CD1c-positive myeloid dendritic cell (primary cell): Measurements from ENCODE around the gene ZFP28.

Experiments
- DNase-seq: peaks from one replicate; pipeline ENCODE4 v3.0.0-alpha.2; 2016; ENCODE audit errors: extremely low spot score

Gene ZFP28

DNA sequence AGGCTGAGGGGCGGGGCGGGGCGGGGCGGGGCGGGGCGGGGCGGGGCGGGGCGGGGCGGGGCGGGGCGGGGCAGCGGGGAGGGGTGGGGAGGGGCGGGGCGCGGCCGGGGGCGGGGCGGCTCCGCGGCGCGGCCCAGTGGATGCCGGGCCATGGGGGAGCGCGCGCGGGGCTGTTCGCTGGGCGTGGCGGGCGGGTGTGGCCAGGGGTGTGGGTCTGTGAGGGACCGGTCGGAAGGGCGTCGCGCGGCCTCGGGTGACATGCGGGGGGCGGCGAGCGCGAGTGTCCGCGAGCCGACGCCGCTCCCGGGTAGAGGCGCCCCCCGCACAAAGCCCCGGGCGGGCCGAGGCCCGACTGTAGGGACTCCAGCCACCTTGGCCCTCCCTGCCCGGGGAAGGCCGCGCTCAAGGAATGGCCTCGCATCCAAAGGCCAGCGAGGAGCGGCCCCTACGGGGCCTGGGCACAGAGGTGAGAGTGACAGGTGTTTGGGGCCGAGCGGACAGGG lies at the start of gene ZFP28:
Gene ZFP28, plus strand, starts transcription at position 188 of the 503 bp plus-strand sequence. Its CDS starts 71 bp downstream, at position 259.
- no peak for DNase-seq

DNA sequence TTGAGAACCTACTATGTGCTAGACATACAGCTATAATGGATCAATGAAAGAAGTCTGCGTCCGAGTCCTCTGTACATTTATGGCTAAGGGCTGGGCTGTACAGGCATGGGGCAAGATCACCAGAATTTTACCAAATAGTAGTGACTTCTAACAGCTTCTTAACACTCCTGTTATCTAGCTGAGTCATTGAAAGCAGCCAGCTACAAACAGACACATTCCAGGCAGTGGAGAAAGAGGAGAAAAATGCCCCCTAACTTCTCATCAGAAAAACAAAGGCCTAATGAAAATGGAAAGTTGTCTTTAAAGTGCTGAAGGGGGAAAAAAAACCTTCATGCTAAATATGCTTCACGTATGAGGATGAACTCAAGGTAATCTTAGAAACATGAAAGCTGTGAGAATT lies 47.3 kb upstream of the ZFP28 start:
- DNase-seq = no peak

DNA sequence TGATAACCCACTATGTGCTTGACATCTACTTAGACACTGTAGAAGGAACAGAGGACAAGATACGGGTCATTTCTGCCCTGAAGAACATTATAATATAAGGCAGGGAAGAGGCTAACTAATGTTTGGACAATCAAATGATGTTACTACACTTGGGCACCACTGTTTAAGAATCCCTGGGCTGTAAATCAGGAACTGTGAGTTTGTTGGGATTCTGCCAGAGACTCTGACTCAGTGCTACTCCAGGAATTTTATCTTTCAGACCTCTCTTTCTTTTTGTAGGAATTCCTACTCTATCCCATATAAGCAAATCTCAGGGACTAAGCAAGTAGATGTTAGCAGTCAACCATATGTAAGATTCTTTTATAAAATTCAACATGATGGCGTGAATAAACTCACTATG lies 34.2 kb upstream of the ZFP28 start:
- DNase-seq = no peak

GRCh38 chr19:56507446-56508289 lies 31.1 kb upstream of the ZFP28 start, which contains the start of gene ZNF471:
Gene ZNF471, plus strand, starts transcription at chr19:56507855. Its CDS starts 3,717 bp downstream, at chr19:56511572.
- peak; percentile 96 for DNase-seq

DNA sequence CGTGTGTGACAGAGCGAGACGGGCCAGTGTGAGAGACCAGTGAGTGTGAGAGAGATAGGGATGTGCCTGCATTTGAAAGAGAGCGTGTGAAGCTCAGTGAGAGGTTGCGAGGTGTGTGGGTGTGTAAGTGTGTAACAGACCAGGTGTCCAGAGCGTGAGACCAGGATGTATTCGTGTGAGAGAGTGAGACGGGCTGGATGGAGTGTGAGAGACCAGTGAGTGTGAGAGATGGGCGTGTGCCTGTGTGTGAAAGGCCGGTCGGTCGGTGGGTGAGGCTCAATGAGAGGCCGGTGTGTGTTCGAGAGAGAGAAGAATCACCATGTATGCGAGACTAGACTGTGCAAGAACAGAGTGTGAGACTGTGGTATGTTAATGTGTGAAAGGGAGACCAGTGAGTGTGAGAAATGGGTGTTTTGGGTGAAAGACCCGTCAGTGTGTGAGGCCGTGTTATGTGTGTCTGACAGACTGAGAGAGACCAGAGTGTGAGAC lies 30.4 kb upstream of the ZFP28 start:
- no peak for DNase-seq

DNA sequence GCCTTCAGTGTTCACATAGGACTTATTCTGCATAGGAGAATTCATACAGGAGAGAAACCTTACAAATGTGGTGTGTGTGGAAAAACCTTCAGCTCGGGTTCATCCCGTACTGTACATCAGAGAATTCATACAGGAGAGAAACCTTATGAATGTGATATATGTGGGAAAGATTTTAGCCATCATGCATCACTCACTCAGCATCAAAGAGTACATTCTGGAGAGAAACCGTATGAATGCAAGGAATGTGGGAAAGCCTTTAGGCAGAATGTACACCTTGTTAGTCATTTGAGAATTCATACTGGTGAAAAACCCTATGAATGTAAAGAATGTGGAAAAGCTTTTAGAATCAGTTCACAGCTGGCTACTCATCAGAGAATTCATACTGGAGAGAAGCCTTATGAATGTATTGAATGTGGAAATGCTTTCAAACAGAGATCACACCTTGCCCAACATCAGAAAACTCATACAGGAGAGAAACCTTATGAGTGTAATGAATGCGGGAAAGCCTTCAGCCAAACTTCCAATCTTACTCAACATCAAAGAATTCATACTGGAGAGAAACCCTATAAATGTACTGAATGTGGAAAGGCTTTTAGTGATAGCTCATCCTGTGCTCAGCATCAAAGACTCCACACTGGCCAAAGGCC lies 13.4 kb upstream of the ZFP28 start:
- no peak for DNase-seq

DNA sequence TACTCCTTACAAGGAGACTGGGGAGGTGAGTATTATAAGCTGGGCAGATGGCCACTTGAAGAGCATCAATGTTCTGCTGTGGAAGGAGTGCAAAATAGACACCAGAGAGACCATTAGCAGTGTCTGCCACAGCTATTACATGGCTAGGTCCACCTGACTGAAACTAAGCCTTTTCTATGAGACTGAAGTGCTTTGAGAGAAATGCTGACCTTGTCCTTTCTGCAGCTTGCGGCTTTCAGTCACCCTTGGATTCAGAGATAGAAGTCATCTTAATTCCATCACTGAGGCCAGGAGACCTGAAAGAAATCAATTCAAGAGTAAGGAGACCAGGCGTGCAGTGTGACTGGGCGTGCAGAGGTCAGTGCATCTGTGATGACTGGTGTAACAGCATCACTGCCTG lies 1.3 kb upstream of the ZFP28 start:
- DNase-seq = no peak

DNA sequence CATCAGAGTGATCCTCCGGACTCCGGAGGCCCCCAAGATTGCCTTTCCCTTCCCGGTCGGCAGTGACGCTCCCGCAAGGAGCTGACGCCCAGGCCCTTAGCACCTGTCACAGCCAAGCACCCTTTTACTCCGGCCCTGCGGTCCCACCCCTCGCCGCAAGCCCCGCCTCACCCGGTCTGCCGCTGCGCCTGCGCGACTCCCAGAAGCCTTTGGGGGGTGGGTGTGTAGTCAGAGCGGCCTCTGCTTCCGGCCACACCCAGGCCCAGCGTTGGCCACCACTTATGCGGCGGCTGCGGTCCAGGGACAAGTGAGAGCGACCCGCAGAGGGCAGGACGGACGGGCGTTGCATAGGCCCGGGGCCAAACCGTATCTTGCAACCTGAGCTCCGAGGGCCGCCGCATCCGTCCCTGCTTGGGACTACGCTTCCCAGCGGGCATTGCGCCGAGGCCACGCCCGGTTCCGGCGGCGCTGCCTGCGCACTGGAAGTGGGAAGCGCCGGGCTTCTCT lies 441 bp upstream of the ZFP28 start:
- peak; percentile 91 for DNase-seq

- no peak for DNase-seq
These were observed 5.0 kb downstream of the ZFP28 start for GRCh38 chr19:56543776-56544175.

- no peak for DNase-seq
These were observed 8.8 kb downstream of the ZFP28 start for GRCh38 chr19:56547535-56547934.

GRCh38 chr19:56554272-56554869 lies 15.6 kb downstream of the ZFP28 start:
- DNase-seq = no peak

DNA sequence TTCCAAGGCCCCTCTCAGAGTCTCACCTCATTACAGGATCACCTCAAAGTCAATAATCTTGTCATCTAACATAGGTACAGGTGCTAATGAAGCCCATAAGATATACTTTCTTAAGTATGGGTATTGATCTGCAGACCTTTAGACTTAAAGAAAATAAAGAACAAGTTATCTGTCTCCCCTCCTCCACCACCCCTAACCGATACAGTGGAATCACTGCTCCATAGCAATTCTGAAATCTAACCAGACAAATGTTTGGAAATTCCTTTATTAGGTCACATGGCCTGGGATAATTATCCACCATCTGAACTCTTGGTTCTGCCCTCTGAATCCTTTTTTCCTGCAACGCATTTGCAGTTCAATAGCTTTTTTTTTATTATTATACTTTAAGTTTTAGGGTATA lies 24.0 kb downstream of the ZFP28 start:
- DNase-seq = no peak

- DNase-seq = peak; percentile 17
These were observed 28.1 kb downstream of the ZFP28 start for GRCh38 chr19:56566904-56567273.

DNA sequence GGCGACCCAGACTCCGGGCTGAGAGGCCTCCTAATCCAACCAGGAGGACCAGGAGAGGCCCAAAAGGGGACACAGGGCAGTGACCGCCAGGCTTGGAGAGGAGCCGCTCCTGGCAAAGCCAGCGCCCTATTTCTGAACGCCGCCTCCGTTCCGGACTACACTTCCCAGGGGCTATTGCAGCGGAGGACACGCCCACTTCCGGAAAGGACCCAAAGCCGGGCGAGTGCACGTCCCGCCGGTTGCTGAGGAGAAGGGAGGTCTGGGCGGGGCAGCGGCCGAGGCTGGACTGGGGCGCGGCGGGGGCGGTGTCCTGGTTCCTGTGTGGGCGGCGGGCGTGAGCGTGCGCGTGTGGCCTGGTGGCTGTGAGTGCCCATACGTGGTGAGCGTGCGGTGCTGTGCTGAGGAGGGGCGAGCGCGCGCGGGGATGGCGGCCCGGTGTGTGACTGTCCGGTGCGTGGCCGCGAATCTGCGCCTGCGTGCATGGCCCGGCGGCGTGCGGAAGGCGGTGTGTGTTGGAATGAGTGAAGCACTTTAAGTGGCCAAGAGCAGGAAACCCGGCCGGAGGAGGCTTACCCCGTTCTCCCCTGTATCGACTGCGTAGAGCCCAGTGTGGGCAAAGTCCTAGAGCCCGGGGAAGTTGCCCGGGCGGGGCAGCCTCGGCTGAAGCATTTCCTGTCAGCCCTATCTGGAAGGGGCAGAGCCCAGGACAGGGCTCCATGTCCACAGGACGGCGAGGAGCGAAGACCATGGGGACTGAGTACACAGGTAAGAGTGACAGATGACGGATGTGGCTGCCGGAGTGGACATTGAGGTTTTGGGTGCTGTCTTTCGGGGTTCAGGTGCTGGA lies 28.7 kb downstream of the ZFP28 start, which contains the start of gene ZNF470:
Gene ZNF470, plus strand, starts transcription at position 195 of the 847 bp plus-strand sequence. CDS start 2,844 bp downstream, outside the sequence.
- DNase-seq = peak; percentile 93

GRCh38 chr19:56572589-56572988 lies 33.8 kb downstream of the ZFP28 start:
- DNase-seq = no peak

GRCh38 chr19:56573914-56574313 lies 35.2 kb downstream of the ZFP28 start:
- DNase-seq = no peak

- no peak for DNase-seq
These were observed 39.2 kb downstream of the ZFP28 start for GRCh38 chr19:56577719-56578602.

DNA sequence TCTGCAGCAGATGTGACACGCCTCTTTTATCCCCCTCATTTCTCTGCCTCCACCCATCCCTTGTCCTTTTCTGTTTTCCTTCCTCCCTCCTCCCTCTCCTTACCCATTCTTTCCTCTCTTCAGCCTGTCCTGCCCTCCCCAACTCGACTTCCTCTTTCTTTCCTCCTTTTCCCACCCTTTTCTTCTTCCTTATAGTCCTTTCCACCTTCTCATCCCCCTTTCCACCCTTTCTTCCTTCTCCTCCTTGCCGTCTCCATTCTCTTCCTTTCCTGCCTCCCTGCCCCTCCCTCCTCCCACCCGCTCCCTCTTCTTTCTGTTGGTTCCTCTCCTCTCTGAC lies 55.7 kb downstream of the ZFP28 start:
- DNase-seq = no peak

DNA sequence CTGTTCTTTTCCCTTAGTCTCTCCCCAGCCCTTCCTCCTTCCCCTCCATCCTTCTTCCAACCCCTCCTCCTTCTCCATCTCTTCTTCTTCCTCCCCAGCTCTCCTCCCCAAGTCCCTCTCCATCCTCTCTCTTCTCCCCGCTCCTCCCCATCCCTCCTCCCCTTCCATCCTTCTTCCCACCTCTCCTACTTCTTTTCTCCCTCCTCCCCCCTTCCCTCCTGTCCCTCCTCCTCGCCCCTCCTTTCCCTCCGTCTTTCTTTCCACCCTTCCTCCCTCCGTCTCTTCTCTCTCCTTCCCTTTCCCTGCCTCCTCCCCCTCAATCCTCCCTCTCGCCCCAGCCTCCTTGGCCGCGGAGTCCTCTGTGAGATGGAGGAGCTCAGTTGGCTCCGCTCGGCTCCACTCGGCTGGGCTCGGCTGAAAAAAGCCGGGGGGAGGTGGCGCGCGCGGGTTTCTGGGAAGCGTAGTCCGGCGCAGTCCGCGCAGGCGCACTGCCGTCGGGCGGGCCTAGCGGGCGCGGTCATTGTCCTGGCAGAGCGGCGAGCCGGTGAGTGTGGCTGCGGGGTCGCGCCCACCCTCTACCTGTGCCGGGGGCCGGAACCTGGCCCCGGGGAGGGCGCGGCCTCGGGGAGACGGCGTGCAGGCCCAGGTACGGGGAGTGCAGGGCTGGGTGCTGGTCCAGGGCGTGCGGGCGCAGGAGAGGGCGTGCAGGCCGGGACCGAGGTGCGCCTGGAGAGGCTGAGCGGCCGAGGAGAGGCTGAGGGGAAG lies 56.2 kb downstream of the ZFP28 start, which contains the start of gene ZNF71:
Gene ZNF71, plus strand, starts transcription at position 520 of the 765 bp plus-strand sequence. CDS start 6,257 bp downstream, outside the sequence.
- peak; percentile 89 for DNase-seq
